GM15510 (cell line): ENCODE data around the gene HCFC1.

Experiments
- POLR2A ChIP-seq: IDR thresholded peaks from 3 replicates; pipeline ENCODE4 v1.6.1; 2011; ENCODE audit warnings: borderline replicate concordance; ENCODE audit not compliant: insufficient read length; ENCODE audit errors: extremely low read depth

Gene HCFC1

DNA sequence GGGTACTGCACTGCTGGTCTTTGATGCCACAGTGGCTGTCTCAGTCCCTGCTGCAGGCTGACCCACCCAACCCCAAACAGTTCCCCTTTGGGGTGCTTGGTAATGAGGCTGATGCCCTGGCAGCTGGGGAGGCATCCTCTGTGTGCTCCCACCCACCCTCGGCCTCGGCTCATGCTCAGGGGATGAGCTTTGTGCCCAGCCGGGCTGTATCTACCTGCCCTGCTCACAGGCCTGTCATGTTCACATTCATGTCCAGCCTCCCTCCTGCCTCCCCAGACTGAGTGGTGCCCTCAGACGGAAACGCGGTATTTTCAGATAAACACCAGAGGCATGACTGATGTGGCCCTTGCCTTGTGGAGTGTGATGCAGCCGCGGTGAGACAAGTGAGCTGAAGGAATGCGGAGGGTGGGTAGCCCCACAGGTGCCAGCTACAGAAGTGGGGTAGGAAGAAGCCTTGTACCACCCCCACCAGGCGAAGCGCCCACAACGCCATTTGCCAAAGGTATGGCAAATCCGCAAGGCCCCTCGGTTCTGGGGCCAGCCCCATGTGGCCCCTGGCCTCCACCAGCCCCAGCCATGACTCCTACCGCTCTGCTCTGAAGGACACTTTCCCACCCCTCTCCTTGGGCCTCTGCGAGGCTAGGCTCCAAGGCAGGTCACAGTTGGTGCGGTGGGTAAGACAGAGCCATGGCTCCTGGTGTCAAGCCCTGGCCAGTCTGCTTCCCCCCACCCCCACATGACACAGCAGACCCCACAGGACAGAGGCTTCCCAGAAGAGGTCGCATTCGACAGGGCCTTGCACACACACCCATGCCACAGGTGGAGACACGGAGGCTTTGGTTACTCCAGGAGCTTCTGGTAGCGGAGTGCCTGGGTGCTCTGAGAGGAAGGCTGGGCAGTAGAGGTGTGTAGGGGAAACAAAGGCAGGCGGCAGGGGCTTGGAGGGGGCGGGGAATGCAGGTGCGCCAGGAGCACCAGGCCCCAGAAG, 25.4 kb downstream of the HCFC1 start:
- TF ChIP-seq POLR2A, result no peak

DNA sequence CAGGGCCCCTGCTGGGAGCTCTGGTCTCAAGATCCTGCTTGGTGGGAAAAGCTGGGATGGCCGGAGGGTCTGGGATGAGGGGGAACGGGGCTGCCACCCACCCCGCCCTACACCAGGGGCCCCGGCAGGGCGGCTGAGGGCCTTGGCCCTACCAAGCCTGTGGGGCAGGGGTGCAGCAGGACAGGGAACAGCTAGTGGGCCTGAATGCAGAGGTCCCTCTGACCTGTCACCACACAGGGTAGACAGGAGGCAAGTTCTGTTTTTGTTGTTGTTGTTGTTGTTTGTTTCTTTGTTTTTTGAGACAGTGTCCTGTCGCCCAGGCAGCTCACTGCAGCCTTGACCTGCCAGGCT, 26.8 kb downstream of the HCFC1 start:
- TF ChIP-seq POLR2A, result no peak

DNA sequence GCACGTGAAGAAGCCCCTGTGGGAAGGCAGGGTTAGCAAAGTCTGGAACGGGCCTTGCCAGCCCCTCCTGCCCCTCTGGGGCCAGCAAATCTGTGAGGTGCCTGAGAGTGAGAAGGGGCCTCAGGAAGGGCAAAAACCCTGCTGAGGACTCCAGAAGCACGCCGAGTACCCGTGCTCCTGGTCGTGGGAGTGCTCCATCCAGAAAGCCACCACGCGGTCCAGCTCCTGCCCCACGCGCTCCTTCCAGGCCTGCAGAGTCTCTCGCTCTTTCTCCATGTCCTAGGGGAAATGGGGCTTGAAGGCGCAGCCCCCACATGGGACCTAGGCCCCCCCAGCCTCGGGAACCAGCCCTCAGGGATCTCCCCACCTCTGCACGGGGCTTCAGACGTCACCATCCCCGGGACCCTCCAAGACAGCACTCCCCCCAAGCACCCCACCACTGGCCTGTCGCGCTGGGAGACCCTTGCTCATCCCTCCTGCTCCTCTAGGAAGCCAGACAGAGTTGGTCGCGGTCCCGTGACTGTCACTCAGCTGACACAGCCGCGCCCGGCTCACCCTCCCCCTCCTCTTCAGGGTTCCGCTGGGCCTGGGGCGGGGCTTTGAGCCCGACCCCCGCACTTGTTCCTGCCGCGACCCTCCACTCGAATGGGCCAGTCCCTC, 27.3 kb downstream of the HCFC1 start, which contains the start of gene RENBP:
Gene RENBP (minus strand): TSS at position 504 of the 660 bp plus-strand sequence. CDS start 33 bp downstream, at position 471.
- TF ChIP-seq POLR2A, result no peak

DNA sequence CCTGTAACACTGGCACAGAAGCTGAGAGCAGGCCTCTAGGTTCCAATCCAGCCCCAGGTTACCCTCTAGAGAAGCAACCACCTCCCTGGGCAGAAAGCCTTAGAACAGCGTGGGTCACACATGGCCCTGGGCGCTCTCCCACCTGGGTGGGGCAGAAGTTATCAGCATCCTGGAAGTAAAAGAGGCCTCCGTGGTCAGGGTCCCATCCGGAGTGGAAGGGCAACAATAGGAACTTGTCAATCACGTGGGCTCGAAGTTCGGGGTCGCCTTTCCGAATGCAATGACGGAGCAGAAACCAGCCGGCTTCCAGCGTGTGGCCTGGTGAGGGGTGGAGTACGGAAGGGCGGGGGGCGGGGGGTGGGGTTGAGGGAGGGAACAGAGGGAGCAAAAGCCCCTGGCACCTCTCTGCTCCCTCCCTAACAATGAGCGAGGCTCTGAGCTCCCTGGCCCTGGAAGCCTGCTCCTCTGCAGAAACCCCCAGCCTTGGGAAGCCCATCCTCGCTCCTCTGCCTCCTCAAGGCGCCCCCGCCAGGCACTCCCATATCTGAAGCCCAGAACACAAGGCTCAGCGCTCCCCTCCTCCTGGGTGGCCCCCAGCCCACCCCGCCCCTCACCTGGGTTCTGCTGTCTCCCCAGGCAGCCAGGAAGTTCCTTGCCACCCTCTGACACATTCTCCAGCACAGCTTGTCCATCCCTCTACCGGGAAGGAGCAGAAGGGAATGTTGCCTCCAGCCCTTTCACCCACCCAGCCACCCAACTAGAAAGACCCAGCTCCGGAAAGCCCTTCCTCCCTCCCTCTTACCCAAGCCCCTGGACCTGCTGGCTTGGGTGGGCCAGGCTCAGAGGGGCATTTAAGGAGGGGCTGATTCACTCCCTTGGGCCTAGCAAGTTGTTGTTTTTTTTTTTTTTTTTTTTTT, 30.0 kb downstream of the HCFC1 start:
- TF ChIP-seq POLR2A, result no peak

DNA sequence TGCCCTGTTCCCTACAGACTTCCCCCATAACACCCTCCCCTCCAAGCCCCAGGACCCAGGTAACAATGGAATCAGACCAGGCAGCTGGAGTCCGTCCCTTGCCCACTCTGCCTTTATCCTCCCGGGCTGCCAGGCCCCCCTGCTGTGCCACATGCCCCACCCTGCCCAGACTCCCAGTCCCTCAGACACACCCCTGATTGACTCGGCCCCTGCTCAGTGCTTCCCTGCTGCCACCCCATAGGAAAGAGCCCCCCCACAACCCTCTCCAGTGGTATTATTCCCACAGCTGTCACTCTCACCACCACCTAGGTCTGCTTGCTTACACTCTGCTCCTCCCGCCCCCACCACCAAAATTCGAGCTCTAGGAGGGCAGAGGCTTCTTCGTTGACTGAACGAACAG, 32.0 kb downstream of the HCFC1 start:
- no peak for TF ChIP-seq POLR2A

DNA sequence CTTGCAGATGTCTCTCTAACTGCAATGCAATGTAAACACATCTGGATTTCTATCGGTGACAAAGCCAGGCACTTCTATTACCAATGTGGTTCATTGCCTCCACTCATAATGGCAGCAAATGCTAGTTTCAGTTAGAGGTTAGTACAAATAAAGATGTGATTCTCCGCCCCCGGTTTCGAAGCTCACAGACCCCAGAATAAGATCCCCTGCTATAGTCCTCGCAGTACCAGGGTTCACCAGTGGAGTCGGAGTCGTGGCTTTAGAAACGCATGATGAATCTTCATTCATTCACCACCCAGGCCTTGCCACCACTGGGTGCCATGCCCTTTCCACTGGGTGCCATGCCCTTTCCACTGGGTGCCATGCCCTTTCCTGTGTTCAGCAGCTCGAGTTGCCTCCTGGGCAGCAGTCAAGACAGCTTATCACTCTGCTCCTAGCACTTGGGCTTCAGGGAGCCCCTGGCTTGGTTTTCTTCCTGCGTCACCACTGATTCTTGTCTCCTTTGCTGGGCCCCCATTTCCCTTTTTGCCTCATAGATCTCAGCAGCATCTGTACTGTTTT, 33.3 kb downstream of the HCFC1 start:
- no peak for TF ChIP-seq POLR2A

DNA sequence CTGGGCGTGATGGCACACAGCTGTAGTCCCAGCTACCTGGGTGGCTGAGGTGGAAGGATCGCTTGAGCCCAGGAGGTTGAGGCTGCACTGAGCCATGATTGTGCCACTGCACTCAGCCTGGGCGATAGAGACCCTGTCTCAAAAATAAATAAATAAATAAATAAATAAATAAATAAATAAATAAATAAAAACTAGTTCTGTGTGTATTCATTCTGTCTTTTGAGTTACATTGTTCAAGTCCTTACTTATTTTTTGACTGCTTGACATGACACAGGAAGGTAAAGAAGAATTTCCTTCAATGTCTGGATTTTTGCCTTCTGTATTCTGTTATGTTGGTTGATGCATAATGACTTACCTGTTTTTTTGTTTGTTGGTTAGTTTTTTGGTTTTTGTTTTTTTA, 34.6 kb downstream of the HCFC1 start:
- no peak for TF ChIP-seq POLR2A

DNA sequence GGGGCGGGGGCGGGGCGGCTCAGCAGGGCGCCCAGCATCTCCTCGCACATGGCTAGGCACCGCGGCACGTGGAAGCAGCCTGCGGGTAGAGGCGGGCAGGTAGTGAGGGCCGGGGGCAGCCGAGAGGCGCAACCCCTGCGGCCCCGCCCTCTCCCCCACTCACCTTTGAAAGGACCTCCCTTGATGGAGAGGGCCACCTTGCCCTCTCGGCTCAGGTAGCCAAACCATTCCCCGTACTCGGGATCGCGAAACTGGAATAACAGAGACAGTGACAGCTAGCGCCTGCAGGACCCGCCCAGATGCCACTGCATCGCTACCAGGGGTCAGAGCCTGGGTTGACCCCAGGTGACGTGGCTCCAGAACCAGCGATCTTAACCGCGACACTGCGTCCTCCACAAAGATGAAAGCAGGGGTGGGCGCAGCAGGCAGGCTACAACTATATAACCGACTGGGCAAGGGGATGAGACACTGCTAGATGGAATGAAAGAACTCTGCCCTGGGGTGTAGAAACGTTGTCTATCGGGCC, 36.2 kb downstream of the HCFC1 start:
- no peak for TF ChIP-seq POLR2A

DNA sequence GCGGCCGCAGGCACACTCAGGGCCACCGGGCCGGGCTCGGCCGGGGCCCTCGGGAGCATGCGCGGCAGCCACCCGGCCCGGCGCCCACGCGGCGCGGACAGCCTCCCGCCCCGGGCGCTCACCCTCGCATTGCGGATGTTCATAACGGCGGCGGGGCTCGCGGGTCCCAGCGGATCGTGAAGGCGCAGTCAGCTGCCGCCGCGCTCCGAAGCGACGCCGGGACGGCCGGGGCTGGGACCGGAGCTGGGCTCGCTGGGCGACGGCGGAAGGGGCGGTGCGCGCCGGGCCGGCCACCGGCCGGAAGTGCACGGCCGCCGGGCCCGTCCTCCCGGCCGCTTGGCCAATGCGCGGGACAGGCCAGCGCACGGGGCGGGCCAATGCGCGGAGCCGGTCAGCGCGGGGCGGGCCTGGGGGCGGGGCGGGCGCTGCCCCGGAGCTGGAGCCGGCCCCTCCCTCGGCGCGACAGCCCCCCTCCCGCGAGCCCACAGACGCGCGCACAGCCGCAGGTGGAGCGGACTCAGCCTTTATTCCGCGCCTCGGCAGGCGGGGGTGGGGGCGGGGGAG, 36.8 kb downstream of the HCFC1 start, which contains the start of gene NAA10:
Gene NAA10 (minus strand): TSS at position 276 of the 564 bp plus-strand sequence. CDS start 133 bp downstream, at position 143.
- peak; percentile 57 for TF ChIP-seq POLR2A

DNA sequence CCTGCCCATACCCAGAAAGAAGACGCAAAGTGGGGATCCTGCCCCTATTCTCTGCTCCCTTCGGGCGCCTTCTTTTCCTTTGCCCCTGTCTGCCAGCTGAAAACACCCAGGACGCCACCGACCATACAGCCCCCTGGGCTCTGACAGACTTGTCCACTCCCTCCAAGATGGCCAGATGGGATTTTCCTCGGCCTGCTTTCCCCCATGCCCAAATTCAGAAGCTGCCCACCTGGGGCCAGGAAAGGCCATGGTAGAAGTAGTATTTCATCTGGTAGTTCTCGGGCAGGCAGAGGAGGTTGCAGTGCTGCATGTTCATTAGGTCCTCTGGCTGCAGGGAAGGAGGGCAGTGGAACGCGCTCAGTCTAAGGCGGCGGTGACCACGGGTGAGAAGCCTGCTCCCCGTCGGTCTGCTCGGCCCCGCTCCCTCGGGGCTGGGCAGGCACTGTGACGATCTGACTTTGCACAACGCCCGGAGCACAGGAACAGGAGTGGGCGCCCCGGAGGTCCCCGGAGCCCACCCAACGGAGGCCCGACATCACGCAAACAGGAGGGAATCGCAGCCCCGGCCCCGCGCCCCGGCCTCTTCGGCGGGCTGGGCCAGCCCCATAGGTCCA, 37.4 kb downstream of the HCFC1 start:
- TF ChIP-seq POLR2A, result no peak

DNA sequence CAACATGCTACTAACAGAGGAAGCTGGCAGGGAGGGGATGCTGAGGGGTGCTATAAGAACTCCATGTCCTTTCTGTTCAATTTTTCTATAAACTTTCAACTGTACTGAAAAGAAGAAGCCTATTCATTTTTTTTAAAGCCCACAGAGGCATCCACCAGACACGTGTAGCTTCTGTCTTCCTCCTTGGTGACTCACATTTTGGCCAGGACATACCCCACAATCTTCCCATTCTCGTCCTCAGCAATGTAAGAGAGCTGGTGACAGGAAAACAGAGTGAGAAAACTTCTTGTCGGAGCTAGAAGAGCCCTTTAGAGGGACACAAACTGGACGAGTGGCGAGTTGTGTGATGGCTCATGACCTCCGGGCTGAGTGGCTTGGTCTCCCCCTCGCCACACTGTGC, 37.9 kb downstream of the HCFC1 start:
- TF ChIP-seq POLR2A, result no peak

DNA sequence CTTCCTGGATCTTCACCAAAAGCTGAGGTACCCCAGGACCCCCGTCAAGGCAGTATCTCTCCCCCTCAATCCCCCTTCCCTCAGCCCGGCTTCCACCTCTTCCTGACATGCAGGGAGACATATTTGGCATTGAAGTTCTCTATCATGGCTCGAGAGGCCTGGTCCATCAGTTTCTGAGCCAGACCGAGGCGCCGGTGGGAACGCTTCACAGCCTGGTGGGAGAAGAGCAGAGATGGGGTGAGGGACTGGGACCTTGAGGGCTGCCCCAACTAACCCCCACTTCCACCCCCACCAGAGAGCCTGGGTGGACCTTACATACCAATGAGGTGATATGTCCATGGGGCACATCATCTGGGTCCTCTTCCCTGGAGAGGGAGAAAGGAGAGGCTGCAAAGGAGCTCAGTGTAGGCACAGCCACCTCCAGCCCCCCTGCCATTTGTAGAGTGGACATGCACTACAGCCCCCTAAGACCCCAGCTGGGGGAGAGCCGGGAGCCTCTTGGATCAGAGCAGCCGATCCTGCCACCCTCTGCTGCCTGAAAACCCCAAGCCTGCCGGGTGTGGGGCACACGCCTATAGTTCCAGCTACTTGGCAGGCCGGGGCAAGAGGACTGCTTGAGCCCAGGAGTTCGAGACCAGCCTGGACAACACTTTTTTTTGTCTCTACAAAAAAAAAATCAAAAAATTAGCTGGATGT, 39.2 kb downstream of the HCFC1 start:
- no peak for TF ChIP-seq POLR2A

DNA sequence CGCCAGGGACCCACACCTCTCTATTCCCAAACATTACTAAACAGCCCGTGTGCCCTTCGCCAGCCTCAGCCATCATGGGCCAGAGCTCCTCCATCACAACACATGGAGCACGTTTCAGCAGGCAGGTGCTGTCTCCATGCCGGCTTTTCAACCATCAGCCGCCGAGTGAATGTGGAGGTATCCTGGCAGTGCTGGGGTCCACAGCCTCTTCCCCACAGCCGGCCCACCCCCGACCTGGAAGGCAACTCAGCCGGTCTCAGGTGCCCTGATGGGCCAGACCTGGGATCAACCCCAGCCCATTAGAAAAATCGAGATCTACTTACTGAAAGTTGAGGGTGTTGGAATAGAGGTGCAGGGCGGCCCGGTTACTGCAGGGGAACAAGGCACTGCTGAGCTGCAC, 39.9 kb downstream of the HCFC1 start:
- no peak for TF ChIP-seq POLR2A
